H9 (cell line): ENCODE measurements around the gene TYW3. TPM values are rescaled to one million over a fixed set of nuclear protein-coding genes. Genes with fewer than 3 reads are reported as not detected.

Source experiments
- DNase-seq: peaks from one replicate; pipeline ENCODE4 v3.0.0-alpha.2; 2017
- H2AFZ ChIP-seq: one replicate; pipeline ENCODE4 v1.6.1; 2013; ENCODE audit warnings: mild to moderate bottlenecking, low read length, control low read depth, moderate library complexity
- H2AK5ac ChIP-seq: 2 replicates; pipeline ENCODE4 v1.6.1; 2013; ENCODE audit warnings: low read length, control low read depth, mixed read lengths; ENCODE audit not compliant: insufficient read length
- H2BK120ac ChIP-seq: one replicate; pipeline ENCODE4 v1.6.1; 2013; ENCODE audit warnings: low read depth, mild to moderate bottlenecking, low read length, control low read depth, inconsistent platforms; ENCODE audit not compliant: poor library complexity, severe bottlenecking
- H2BK12ac ChIP-seq: 2 replicates; pipeline ENCODE4 v1.6.1; 2013; ENCODE audit warnings: low read length, control low read depth, mixed read lengths, low read depth; ENCODE audit not compliant: insufficient read length
- H2BK15ac ChIP-seq: 2 replicates; pipeline ENCODE4 v1.6.1; 2013; ENCODE audit warnings: low read depth, low read length, control low read depth
- H2BK20ac ChIP-seq: one replicate; pipeline ENCODE4 v1.6.1; 2013; ENCODE audit warnings: low read depth, mild to moderate bottlenecking, low read length, control low read depth, inconsistent platforms; ENCODE audit not compliant: poor library complexity, severe bottlenecking
- H2BK5ac ChIP-seq: 2 replicates; pipeline ENCODE4 v1.6.1; 2013; ENCODE audit warnings: low read length, control low read depth, mixed read lengths; ENCODE audit not compliant: insufficient read length
- H3K14ac ChIP-seq: 2 replicates; pipeline ENCODE4 v1.6.1; 2013; ENCODE audit warnings: low read length, control low read depth; ENCODE audit not compliant: insufficient read depth
- H3K18ac ChIP-seq: 2 replicates; pipeline ENCODE4 v1.6.1; 2013; ENCODE audit warnings: low read depth, mild to moderate bottlenecking, mixed read lengths, low read length, control low read depth; ENCODE audit not compliant: insufficient read length
- H3K23ac ChIP-seq: 2 replicates; pipeline ENCODE4 v1.6.1; 2013; ENCODE audit warnings: low read length, control low read depth, mixed read lengths, low read depth; ENCODE audit not compliant: insufficient read length
- H3K23me2 ChIP-seq: 2 replicates; pipeline ENCODE4 v1.6.1; 2013; ENCODE audit warnings: low read depth, mild to moderate bottlenecking, mixed read lengths, low read length, control low read depth; ENCODE audit not compliant: insufficient read length, poor library complexity, severe bottlenecking
- H3K27ac ChIP-seq: 2 replicates; pipeline ENCODE4 v1.5.1; 2013; ENCODE audit warnings: low read length, control low read depth, mixed read lengths, low read depth; ENCODE audit not compliant: insufficient read length
- H3K27me3 ChIP-seq: 2 replicates; pipeline ENCODE4 v1.6.1; 2013; ENCODE audit warnings: low read length, control low read depth, inconsistent platforms; ENCODE audit not compliant: insufficient read depth
- H3K4ac ChIP-seq: 2 replicates; pipeline ENCODE4 v1.6.1; 2013; ENCODE audit warnings: low read depth, mild to moderate bottlenecking, control low read depth, inconsistent platforms, low read length, moderate library complexity
- H3K4me1 ChIP-seq: 2 replicates; pipeline ENCODE4 v1.6.1; 2013; ENCODE audit warnings: low read length, control low read depth, inconsistent platforms; ENCODE audit not compliant: insufficient read depth
- H3K4me2 ChIP-seq: 2 replicates; pipeline ENCODE4 v1.6.1; 2013; ENCODE audit warnings: low read length, control low read depth, mixed read lengths; ENCODE audit not compliant: insufficient read length, insufficient read depth
- H3K56ac ChIP-seq: 2 replicates; pipeline ENCODE4 v1.6.1; 2013; ENCODE audit warnings: low read depth, mild to moderate bottlenecking, mixed read lengths, low read length, control low read depth; ENCODE audit not compliant: insufficient read length
- H3K79me1 ChIP-seq: 2 replicates; pipeline ENCODE4 v1.6.1; 2013; ENCODE audit warnings: low read depth, mild to moderate bottlenecking, moderate library complexity, low read length, control low read depth, inconsistent platforms; ENCODE audit not compliant: insufficient read depth, poor library complexity, severe bottlenecking
- H3K79me2 ChIP-seq: 2 replicates; pipeline ENCODE4 v1.6.1; 2013; ENCODE audit warnings: low read length, control low read depth, inconsistent platforms; ENCODE audit not compliant: insufficient read depth
- H3K9ac ChIP-seq: 2 replicates; pipeline ENCODE4 v1.6.1; 2013; ENCODE audit warnings: low read length, control low read depth, mixed read lengths; ENCODE audit not compliant: insufficient read length; ENCODE audit errors: extremely low read depth
- H3K9me3 ChIP-seq: one replicate; pipeline ENCODE4 v1.6.1; 2013; ENCODE audit warnings: low read depth, low read length, inconsistent platforms; ENCODE audit not compliant: control insufficient read depth
- H3T11ph ChIP-seq: one replicate; pipeline ENCODE4 v1.6.1; 2013; ENCODE audit warnings: mild to moderate bottlenecking, low read length, control low read depth, inconsistent platforms
- H4K20me1 ChIP-seq: one replicate; pipeline ENCODE4 v1.6.1; 2013; ENCODE audit not compliant: control insufficient read depth, insufficient read length, insufficient read depth
- H4K5ac ChIP-seq: 2 replicates; pipeline ENCODE4 v1.6.1; 2013; ENCODE audit warnings: low read depth, mild to moderate bottlenecking, mixed read lengths, low read length, control low read depth; ENCODE audit not compliant: insufficient read length
- H4K8ac ChIP-seq: replicated peaks from 2 replicates; pipeline ENCODE4 v1.6.1; 2013; ENCODE audit warnings: low read length, control low read depth, mixed read lengths, low read depth; ENCODE audit not compliant: insufficient read length
- H4K91ac ChIP-seq: 2 replicates; pipeline ENCODE4 v1.6.1; 2013; ENCODE audit warnings: low read depth, mild to moderate bottlenecking, moderate library complexity, mixed read lengths, low read length, control low read depth; ENCODE audit not compliant: insufficient read length
- H3K27ac Mint-ChIP-seq, 3 experiments: 2 replicates in 2 of 3; 3 replicates in 1 of 3; pipeline ENCODE4 v1.8.0; 2020 to 2021; ENCODE audit warnings: mixed read lengths in 3 of 3, mild to moderate bottlenecking in 1 of 3, moderate library complexity in 1 of 3
- H3K27me3 Mint-ChIP-seq: 2 replicates; pipeline ENCODE4 v1.8.0; 2021; ENCODE audit warnings: low read depth, mild to moderate bottlenecking, moderate library complexity, mixed read lengths
- H3K36me3 Mint-ChIP-seq, 3 experiments: 2 replicates in 2 of 3; 3 replicates in 1 of 3; pipeline ENCODE4 v1.8.0; 2020 to 2021; ENCODE audit warnings: low read depth in 3 of 3, mixed read lengths in 3 of 3; ENCODE audit not compliant: insufficient read depth in 1 of 3
- H3K4me1 Mint-ChIP-seq, 2 experiments: 2 replicates each; pipeline ENCODE4 v1.8.0; 2020; ENCODE audit warnings: mixed read lengths in 2 of 2
- H3K4me3 Mint-ChIP-seq, 2 experiments: 2 replicates in 1 of 2; 3 replicates in 1 of 2; pipeline ENCODE4 v1.8.0; 2020 to 2021; ENCODE audit warnings: mild to moderate bottlenecking in 2 of 2, mixed read lengths in 2 of 2, moderate library complexity in 1 of 2
- H3K9me3 Mint-ChIP-seq, 2 experiments: 2 replicates in 1 of 2; 3 replicates in 1 of 2; pipeline ENCODE4 v1.8.0; 2020; ENCODE audit warnings: mild to moderate bottlenecking in 2 of 2, mixed read lengths in 2 of 2, moderate library complexity in 1 of 2
- total RNA-seq: library from RNA; stranded (reverse); gene quantifications from 2 replicates; pipeline ENCODE4 v1.2.1, GENCODE V29; 2021
- TF ChIP-seq, protein P1 (sequence below): fragments of 200-600 bp; sonication (generic); conservative IDR thresholded peaks from 3 replicates; pipeline ENCODE4 v1.8.0; 2021; ENCODE audit warnings: antibody characterized with exemption, mild to moderate bottlenecking

The TYW3 gene
- total RNA-seq, 1 experiment from 2014 or later = 10.9 TPM

DNA sequence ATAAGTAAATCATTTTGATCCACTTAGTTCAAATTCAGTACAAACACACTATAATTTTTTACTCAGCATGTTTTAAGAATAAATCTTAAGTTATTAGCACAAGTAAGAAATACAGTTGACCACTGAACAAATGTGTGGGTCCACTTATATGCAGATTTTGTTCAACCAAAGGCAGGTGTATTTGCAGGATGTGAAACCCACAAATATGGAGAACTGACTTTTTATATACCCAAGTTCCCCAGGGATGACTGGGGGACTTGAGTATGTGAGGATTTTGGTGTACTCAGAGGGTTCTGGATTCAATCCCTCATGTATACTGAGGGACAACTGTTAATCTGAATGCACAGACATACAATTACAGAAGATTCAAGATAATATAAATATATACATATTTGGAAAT, 33.6 kb upstream of the TYW3 start:
- no peak overlapping the region for H2BK12ac ChIP-seq
- H2BK5ac ChIP-seq = no peak overlapping the region
- H2AFZ ChIP-seq = no peak overlapping the region
- H3T11ph ChIP-seq = no peak overlapping the region
- H3K4ac ChIP-seq = no peak overlapping the region
- Mint-ChIP-seq H3K36me3 (no peaks in the 10 kb centered on the region), H3K27ac (no peak overlapping the region), H3K4me1 (no peaks in the 10 kb centered on the region), H3K27me3 (no peaks in the 10 kb centered on the region), H3K4me3 (no peak overlapping the region), H3K9me3 (no peaks in the 10 kb centered on the region)
- no peaks in the 10 kb centered on the region for H3K79me1 ChIP-seq
- no peak overlapping the region for H2AK5ac ChIP-seq
- DNase-seq = no peak
- H3K9me3 ChIP-seq = no peaks in the 10 kb centered on the region
- H2BK15ac ChIP-seq = no peak overlapping the region
- no peak overlapping the region for H4K91ac ChIP-seq
- H2BK120ac ChIP-seq = no peak overlapping the region
- H3K56ac ChIP-seq = no peak overlapping the region
- TF ChIP-seq, protein P1, sequence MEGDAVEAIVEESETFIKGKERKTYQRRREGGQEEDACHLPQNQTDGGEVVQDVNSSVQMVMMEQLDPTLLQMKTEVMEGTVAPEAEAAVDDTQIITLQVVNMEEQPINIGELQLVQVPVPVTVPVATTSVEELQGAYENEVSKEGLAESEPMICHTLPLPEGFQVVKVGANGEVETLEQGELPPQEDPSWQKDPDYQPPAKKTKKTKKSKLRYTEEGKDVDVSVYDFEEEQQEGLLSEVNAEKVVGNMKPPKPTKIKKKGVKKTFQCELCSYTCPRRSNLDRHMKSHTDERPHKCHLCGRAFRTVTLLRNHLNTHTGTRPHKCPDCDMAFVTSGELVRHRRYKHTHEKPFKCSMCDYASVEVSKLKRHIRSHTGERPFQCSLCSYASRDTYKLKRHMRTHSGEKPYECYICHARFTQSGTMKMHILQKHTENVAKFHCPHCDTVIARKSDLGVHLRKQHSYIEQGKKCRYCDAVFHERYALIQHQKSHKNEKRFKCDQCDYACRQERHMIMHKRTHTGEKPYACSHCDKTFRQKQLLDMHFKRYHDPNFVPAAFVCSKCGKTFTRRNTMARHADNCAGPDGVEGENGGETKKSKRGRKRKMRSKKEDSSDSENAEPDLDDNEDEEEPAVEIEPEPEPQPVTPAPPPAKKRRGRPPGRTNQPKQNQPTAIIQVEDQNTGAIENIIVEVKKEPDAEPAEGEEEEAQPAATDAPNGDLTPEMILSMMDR = no peak
- H3K14ac ChIP-seq = no peak overlapping the region
- H2BK20ac ChIP-seq = no peak overlapping the region
- H4K8ac ChIP-seq = no peak overlapping the region
- H4K20me1 ChIP-seq = no peaks in the 10 kb centered on the region
- no peak overlapping the region for H3K18ac ChIP-seq
- H3K79me2 ChIP-seq = no peaks in the 10 kb centered on the region
- H3K27me3 ChIP-seq = no peaks in the 10 kb centered on the region
- no peak overlapping the region for H4K5ac ChIP-seq
- no peak overlapping the region for H3K23ac ChIP-seq
- no peaks in the 10 kb centered on the region for H3K4me1 ChIP-seq
- no peaks in the 10 kb centered on the region for H3K23me2 ChIP-seq
- no peak overlapping the region for H3K4me2 ChIP-seq
- no peak overlapping the region for H3K9ac ChIP-seq
- no peak overlapping the region for H3K27ac ChIP-seq
